Lung (tissue), 12 donors: Measurements from ENCODE around the gene ISX. TPM values are rescaled to one million over a fixed set of nuclear protein-coding genes. Genes with fewer than 3 reads are reported as not detected.
A peak's percentile ranks its signal among the peaks of the same experiment; 100 is the strongest.

Experiments
- ATAC-seq: fragments of 200-7000 bp; cut with Tn5 transposase; one replicate; pipeline ENCODE4 v1.9.1; 2020; ENCODE audit warnings: moderate number of reproducible peaks; ENCODE audit not compliant: insufficient read depth, low FRiP score
- DNase-seq, 3 donors: peaks; one replicate each; pipeline ENCODE4 v3.0.0-alpha.2; 2013 to 2017
- H3K27ac ChIP-seq, 2 donors: one replicate each; pipeline ENCODE4 v1.5.1; 2013; ENCODE audit warnings: mild to moderate bottlenecking in 2 of 2, moderate library complexity in 2 of 2, control low read depth in 1 of 2, inconsistent platforms in 1 of 2, low read depth in 1 of 2, low read length in 1 of 2
- H3K27me3 ChIP-seq, 3 donors: one replicate each; pipeline ENCODE4 v1.5.1; 2013; ENCODE audit warnings: low read length in 2 of 3; ENCODE audit not compliant: control insufficient read depth in 3 of 3, insufficient read depth in 3 of 3
- H3K36me3 ChIP-seq, 4 donors: one replicate each; pipeline ENCODE4 v1.5.1; 2013; ENCODE audit warnings: low read length in 4 of 4, mild to moderate bottlenecking in 1 of 4, moderate library complexity in 1 of 4; ENCODE audit not compliant: control insufficient read depth in 4 of 4, insufficient read depth in 4 of 4
- H3K4me1 ChIP-seq, 5 donors: one replicate each; pipeline ENCODE4 v1.5.1; 2013; ENCODE audit warnings: low read length in 5 of 5, mild to moderate bottlenecking in 2 of 5, moderate library complexity in 1 of 5; ENCODE audit not compliant: control insufficient read depth in 5 of 5, insufficient read depth in 5 of 5
- H3K4me3 ChIP-seq: one replicate; pipeline ENCODE4 v1.5.1; 2013; ENCODE audit warnings: mild to moderate bottlenecking, control low read depth, moderate library complexity
- H3K9ac ChIP-seq, 2 donors: one replicate each; pipeline ENCODE4 v1.5.1; 2013; ENCODE audit warnings: low read length in 2 of 2, control low read depth in 1 of 2; ENCODE audit not compliant: insufficient read depth in 1 of 2
- H3K9me3 ChIP-seq, 4 donors: one replicate each; pipeline ENCODE4 v1.5.1; 2013; ENCODE audit warnings: low read length in 3 of 4, mild to moderate bottlenecking in 1 of 4, moderate library complexity in 1 of 4; ENCODE audit not compliant: control insufficient read depth in 4 of 4, insufficient read depth in 3 of 4
- WGBS, 2 donors: extraction: QIAGEN DNeasy Blood & Tissue Kit; methylation state at CpG; one replicate each; pipeline ENCODE4 v1.1.7; 2013; 5-methylcytosine and 5-hydroxymethylcytosine counted together
- polyA plus RNA-seq, 2 donors: library from polyadenylated mRNA; stranded (reverse); fragments of 200-250 nt; gene quantifications; one replicate each; pipeline ENCODE4 v1.2.1, GENCODE V29; 2013
- total RNA-seq, 2 donors: library from RNA; depleted of rRNA in 1 of 2; stranded (reverse); fragments of >200 nt in 1 of 2; gene quantifications; one replicate each; pipeline ENCODE4 v1.2.1, GENCODE V29; 2014 to 2021
- TF ChIP-seq, protein P1 (sequence below): IDR thresholded peaks from 2 replicates; pipeline ENCODE4 v1.5.1; 2012; ENCODE audit warnings: mild to moderate bottlenecking; ENCODE audit errors: control extremely low read depth, extremely low read depth
- donor health status: control.
- donor health status: control.
- donor health status: Bipolar disorder and iron deficiency.
- donor health status: healthy.
- donor health status: DM: yes; HTN: yes; CAD: no.

The ISX gene
- total and polyA plus RNA-seq, 4 donors, result not detected

- no peaks in the 10 kb centered on the region for H3K27me3 ChIP-seq
- H3K9me3 ChIP-seq, result peaks cover 0 to 3% (median 0%) of the 10 kb centered on the region in 4 donors
- H3K36me3 ChIP-seq, result no peaks in the 10 kb centered on the region
- H3K4me3 ChIP-seq, result no peak overlapping the region
- ATAC-seq (no peak), DNase-seq (no peak)
- TF ChIP-seq, protein P1, sequence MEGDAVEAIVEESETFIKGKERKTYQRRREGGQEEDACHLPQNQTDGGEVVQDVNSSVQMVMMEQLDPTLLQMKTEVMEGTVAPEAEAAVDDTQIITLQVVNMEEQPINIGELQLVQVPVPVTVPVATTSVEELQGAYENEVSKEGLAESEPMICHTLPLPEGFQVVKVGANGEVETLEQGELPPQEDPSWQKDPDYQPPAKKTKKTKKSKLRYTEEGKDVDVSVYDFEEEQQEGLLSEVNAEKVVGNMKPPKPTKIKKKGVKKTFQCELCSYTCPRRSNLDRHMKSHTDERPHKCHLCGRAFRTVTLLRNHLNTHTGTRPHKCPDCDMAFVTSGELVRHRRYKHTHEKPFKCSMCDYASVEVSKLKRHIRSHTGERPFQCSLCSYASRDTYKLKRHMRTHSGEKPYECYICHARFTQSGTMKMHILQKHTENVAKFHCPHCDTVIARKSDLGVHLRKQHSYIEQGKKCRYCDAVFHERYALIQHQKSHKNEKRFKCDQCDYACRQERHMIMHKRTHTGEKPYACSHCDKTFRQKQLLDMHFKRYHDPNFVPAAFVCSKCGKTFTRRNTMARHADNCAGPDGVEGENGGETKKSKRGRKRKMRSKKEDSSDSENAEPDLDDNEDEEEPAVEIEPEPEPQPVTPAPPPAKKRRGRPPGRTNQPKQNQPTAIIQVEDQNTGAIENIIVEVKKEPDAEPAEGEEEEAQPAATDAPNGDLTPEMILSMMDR, result no peak
- H3K9ac ChIP-seq, result no peak overlapping the region
- no peaks in the 10 kb centered on the region for H3K4me1 ChIP-seq
- WGBS, 2 donors, result 45 to 71% methylated on average over 1 of the region's 1 CpG
- H3K27ac ChIP-seq, result no peak overlapping the region
These were observed 26.4 kb downstream of the ISX start for GRCh38 chr22:35092406-35092805.

DNA sequence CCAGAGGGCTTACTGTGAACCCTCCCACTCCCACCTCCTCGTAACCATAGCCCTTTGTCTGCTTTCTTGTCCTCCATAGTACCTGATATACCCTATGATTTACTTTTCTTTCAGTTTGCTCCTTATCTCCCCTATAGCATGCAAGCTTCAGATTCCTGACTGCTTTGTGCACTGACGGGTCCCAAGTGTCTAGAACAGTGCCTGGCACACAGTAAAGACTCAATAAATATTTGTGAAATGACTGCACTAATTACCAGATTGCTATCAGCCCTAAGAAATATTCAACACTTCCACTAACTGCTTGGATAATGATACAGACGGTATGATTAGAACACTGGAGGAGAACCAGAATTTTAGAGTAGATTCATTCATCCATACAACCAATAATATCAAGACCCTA is 33.0 kb downstream of the ISX start:
- Histone ChIP-seq H3K27ac (no peak overlapping the region), H3K4me3 (no peak overlapping the region), H3K27me3 (no peaks in the 10 kb centered on the region), H3K9ac (no peak overlapping the region), H3K36me3 (no peaks in the 10 kb centered on the region), H3K4me1 (no peaks in the 10 kb centered on the region), H3K9me3 (peaks cover 0 to 7% (median 0%) of the 10 kb centered on the region in 4 donors)
- WGBS, 2 donors, result 67 to 73% methylated on average over 3 of the region's 3 CpGs
- no peak for ATAC-seq
- DNase-seq, result no peak
- TF ChIP-seq, protein P1, result no peak

GRCh38 chr22:35099883-35100282 is 33.9 kb downstream of the ISX start:
- Histone ChIP-seq H3K4me1 (no peaks in the 10 kb centered on the region), H3K9me3 (peaks cover 0 to 3% (median 0%) of the 10 kb centered on the region in 4 donors), H3K27ac (no peak overlapping the region), H3K27me3 (no peaks in the 10 kb centered on the region), H3K9ac (no peak overlapping the region), H3K4me3 (no peak overlapping the region), H3K36me3 (no peaks in the 10 kb centered on the region)
- TF ChIP-seq, protein P1, result no peak
- ATAC-seq (no peak), DNase-seq (no peak)
- WGBS, 2 donors, result 71 to 85% methylated on average over 3 of the region's 3 CpGs

- Histone ChIP-seq H3K9ac (no peak overlapping the region), H3K4me1 (no peaks in the 10 kb centered on the region), H3K27me3 (peaks cover 0 to 2% (median 0%) of the 10 kb centered on the region in 3 donors), H3K4me3 (no peak overlapping the region), H3K9me3 (peaks cover 0 to 3% (median 0%) of the 10 kb centered on the region in 4 donors), H3K27ac (no peak overlapping the region), H3K36me3 (no peaks in the 10 kb centered on the region)
- TF ChIP-seq, protein P1, result no peak
- DNase-seq (peak; percentile 1 to 44 (median 31)), ATAC-seq (no peak)
- 56 to 67% methylated on average over 5 of the region's 5 CpGs for WGBS, 2 donors
These were observed 36.7 kb downstream of the ISX start for GRCh38 chr22:35102663-35103062.
